ENCODE measurements around the gene MEGF8.

The MEGF8 gene

DNA sequence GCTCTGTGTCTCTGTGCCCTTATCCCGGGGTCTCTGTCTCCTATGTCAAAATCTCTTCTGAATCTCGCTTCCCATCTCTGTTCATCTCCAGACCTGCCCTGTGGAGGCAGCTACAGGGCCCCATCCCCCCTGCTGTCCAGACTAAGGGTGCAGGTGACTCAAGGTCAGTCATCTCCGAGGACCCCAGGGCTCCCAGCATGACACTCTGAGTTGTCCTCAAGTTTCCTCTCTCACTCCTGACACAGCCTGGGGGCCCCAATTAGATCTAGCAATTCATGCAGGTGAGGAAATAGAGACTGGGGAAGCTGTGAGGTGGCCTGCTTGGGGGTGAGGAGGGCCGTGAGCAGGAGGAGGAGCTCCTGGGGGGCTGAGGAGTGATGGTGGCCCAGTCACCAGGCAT lies 66.7 kb downstream of the MEGF8 start:
- no peak for DNase-seq

DNA sequence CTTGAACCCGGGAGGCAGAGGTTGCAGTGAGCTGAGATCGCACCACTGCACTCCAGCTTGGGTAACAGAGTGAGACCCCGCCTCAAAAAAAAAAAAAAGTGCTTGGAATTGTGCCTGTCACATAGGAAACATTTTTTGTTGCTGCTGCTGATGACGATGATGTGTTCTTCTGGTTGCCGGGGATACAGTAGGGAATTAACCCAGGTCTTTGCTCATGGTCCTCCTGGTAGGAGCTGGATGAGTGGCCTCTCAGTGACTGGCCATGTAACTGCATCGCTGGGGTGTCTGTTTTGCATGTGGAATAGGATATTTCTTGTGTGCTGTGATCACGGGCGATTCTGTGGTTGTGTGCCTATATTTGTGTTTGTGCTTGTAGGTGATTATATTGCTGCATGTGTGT lies 69.3 kb downstream of the MEGF8 start:
- no peak for DNase-seq

DNA sequence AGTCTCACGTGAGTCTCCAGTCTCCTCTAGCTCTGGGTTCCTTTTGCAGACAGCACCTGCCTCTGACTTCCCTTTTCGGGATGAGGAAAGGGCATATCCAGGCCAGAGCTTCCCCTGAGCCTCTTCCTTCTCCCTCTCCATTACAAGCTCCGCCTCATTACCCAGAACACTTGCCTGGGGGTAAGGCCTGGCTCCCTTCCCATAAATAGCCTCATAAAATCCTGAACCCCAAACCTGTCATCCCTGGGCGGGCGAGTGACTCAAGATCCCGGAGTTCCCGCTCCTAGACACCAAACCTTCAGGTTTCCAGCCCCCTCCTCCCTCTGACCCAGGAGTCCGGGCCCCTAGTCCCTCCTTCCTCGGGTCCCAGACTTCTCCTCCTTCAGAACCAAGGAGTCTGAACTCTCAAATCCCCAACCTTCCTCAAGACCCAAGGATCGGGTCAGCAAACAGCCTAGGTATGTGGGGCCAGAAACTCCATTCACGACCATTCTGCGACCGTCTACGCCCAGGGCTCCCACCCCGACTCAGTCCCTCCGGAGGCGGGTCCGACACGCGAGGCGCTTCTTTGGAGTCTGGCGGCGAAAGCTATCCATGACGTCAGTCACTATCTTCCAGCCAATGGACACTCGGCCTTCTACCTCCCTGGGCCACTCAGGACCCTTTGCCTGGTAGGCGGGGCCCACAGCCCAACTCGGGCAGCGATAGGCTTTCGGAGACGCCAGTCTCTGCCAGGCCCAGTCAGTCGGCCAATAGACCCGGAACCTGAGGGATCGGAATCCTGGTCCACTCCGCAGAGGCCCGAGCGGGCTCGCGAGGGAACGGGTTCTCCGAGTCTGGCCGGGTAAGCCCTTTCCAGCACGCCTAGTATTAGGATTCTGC lies 71.2 kb downstream of the MEGF8 start:
- peak; percentile 97 for DNase-seq

DNA sequence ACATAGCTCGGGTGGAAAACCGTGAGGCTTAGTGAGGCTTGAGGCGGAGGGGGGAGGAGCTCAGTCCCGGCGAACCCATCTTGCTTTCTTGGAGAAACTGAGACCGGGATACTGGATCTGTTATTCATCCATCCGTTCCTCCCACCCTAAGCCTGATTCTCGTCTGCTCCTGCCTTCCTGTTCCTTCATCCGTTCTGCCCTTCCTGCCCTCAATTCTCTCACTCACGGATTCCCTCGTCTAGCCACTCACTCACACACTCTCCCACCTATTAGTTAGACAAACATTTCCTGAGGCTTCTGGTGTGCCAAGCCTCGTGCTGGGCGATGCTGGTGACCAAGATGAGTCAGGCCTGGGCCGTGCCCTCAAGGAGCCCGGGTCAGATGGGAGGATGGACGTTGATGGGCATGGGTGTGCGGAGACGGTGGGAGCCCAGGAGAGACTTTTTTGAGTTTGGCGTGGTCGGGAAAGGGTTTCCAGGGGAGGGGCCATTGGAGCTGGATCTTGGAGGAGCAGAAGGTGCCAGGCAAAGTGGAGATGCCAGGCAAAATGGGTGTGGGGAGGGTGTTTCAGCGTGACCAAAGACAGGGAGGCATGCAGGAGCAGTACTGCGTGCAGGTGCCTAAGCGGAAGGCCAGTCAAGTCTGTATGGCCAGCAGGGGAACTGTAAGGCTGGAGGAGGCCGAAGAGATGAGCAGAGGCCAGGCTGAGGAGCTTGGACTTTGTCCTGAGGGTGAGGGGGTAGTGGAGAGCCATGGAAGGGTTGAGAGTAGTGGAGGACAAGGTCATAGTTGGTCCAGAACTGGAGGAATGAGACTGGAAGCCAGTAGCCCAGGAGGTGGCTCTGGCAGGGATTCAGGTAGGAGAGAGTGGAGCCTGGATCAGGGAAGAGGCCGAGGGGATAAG lies 72.1 kb downstream of the MEGF8 start:
- no peak for DNase-seq

DNA sequence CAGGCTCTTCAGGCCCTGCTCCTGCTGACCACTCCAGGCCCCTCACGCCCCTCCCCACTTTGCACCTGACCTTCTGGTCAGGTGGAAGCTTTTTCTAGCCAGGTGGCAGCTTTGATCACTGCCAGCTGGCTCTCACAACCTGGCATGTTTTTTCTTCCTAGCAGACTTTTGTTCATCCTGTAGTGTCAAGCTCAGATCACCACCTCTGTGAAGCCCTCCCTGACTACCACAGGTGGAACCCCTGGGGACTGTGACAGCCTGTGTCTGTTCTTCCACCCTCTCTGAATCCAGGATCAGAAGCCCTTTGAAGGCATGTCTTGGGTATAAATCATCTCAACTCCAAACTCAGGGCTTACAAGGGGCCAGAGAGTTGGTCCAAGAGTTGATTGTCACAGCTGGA lies 75.0 kb downstream of the MEGF8 start:
- DNase-seq = no peak

DNA sequence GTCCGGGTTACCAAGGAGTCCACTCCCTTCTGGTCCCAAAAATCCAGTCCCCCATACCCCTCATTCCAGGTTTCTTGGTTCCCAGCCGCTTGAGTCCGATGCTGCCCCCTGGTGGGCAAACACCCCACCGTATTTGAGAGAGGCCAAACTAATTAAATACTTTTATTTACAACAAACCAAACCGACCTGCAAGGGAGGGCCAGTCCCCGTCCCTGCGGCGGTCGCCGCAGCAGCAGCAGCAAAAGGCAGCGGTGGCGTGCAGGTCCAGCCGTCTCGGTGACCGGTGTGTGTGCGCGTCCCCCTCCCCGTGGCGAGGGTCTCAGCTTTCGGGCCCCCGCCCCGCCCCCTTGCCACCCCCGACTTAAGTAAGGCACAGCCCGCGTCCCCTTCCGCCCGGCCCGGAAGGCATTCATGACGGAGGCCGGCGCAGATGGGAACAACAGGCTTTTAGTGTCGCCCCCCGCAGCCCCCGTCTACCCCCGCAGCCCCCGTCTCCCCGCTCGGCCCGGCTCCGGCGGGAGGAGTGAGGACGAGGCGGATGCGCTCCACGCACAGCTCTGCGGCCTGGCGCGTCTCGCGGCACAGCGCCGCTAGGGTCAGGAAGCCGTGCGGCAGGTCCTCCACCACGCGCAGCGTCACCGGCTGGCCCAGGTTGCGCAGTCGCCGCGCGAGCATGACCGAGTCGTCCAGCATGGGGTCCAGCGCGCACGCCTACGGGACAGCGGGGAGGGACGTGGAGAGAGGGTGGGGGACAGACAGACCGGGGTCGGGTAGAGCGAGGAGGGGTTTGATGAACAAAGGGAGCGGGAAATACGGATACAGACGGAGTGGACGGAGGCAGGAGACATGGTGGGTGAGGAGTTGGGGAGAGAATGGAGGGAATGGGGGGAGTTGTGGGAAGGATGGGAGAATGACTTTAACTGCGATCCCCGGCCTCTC lies 76.2 kb downstream of the MEGF8 start:
- DNase-seq = peak; percentile 68

DNA sequence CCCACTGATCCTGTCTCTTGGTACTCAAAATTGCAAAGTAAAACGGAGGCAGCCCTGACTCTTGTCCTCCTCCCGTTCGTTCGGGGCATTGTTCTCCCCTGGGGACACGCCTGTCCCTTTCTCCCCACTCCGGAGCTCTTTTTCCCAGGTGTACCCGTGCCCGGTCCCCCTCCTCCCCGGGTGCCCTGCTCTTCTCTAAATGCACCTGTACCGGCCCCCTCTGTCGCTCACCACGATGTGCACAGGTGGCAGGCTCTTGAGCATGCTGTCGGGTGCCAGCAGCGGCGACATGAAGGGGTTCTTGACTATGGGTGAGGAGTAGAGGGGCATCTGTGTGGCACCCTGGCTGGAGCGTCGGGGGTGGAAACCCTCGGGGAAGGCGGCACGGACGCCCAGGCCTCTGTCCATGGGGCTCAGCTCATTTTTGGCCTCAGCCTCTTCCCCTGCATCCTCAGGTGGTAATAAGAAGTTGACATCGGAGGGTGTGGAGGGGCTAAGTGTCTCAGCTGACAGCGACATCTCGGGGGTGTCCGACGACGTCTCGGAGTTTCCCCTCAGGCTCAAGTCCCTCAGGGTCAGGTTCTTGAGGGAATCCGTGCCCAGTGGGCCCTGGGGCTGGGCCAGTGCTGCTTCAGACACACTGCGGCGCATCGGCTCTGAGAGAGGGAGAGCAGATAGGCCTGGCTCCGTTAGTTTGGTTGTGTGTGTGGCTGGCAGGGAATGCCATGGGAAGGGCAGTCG lies 77.1 kb downstream of the MEGF8 start:
- DNase-seq = no peak

DNA sequence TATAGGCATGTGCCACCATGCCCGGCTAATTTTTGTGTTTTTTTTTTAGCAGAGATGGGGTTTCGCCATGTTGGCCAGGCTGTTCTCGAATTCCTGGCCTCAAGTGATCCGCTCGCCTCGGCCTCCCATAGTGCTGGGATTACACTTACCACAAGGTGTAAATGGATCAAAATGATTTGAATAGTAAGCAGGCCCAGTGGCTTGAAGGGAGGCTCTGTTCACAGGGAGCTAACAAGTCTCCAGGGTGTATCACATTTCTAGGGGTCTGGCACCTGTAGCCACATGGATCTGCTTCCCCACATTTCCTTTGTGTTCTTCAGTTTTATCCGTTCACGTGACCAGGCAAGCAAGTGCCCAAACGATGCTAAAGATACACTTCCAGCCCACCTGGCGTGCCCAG lies 78.2 kb downstream of the MEGF8 start:
- no peak for DNase-seq

DNA sequence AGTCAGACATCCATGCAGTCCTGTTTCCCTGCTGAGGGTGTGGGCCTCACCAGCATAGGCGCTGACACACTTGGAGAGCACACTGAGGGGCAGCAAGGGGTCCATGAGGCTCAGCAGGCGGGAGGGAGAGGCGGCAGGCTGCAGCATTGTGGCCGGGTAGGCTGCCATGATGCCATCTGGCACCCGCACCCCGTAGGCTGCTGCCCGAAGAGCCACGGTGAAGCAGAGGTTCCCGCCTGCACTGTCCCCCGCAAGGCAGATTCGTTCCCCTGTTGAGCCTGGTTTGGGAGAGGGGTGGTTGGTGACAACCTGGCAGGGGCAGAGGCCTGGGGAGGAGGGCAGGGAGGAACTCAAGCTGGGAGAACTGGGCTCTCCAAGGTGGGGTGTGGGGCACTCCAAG lies 80.7 kb downstream of the MEGF8 start:
- no peak for DNase-seq

DNA sequence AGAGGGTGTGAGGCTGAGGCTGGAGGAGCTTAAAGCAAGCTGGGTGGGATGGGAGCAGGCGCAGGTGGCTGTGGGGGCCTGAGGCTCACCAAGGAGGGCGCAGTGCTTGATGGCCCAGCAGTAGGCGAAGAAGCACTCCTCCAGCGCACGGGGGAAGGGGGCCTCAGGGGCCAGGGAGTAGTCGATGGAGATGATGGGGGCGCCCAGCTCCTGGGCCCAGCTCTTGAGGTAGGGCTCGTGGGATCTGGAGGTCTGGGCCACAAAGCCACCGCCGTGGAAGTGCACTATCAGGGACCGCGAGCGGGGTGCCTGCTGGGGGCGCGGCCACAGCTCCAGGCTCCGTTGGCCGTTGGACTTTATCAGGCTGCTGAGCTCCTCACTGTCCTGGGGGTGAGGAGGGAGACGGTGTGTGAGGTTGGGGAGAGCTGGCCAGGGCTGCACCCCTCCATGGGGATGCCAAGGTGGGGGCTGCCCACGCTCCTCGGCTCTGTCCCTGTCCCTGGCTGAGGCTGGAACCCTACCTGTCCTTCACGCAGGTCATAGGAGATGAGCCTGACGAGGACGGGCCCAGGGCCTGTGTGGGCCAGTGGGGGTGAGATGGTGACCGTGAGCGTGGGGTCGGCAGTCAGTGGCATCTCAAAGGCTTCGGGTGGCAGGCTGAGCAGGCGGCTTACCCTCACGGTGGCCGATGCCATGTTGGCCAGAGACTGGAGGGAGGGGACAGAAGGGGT lies 81.8 kb downstream of the MEGF8 start:
- DNase-seq = no peak

DNA sequence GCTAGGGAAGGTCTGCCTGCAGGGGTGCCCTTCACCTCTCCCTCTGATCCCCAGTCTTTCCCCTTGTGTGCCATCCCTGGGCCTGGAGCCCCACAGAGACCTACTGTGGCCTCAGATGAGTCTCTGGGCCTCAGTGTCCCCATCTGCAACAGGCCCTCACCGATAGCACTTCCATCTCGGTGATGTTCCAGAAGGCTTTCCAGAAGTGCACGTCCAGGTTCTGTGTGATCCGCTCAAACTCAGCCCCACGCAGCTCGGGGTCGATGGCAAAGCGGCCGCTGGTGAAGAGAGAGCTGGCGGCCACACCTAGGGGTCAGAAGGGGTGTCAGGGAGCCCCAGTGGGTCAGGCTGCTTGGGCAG lies 82.4 kb downstream of the MEGF8 start:
- no peak for DNase-seq

DNA sequence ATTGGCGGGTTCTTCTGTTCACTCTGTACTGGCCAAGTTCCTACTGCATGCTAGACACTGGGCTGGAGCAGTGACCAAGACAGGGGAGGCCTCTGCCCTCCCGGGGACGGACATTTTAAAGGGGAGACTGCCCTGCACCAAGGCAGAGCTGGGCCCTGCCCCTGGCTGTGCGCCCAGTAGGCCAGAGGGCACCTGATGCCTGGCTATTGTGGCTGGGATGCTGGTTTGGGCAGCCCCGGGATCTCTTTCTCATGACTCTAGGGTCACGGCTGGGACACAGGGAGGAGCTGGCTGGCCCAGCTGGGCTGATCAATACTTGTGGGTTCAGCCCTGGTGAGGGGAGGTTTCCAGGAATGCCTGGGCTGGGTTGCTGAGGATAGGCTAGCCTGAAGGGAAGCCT lies 84.0 kb downstream of the MEGF8 start:
- no peak for DNase-seq

DNA sequence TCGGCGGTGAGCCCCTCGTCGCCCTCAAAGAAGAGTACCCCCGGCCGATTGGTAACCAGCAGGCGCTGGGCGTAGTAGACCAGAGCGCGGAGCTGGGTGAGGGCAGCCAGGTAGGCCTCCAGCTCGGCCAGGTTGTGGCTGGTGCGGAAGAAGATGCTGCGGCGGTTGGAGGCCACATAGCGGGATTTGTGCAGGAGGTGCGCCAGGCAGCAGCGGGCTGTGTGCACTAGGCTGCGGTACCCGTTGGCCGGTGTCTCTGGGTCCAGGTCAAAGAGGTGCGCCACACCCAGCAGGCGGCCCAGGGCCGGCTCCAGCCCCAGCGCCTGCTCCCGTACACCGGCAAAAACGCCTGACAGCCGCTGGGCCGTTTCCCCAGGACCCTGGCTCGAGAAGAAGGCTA lies 84.9 kb downstream of the MEGF8 start:
- DNase-seq = no peak

DNA sequence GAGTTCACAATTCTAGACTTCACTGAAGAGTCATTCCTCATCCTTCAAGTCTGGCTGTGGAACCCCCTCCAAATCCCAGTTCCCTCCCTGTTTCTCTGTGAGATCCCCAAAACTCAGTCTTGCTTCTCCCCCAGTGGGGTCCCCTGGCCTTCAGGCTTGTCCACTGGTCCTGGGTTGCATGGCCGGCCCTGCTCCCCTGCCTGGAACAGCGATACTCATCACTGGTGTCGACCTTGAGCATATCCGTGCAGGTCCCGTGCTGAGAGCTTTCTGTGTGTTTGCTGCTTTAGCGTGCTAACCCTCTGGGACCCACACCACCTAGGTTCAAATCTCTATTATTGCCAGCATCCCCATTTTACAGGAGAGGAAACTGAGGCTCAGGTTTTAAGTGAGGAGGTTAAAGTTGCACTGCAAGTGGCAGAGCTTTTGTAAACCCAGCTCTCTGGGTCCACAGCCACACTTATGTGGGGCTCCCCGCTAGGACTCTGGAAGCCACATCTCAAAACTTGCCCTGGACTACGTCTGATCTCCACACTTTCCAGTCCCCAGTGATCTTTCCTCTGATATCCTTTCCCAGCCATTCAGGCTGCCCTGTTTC lies 86.2 kb downstream of the MEGF8 start:
- no peak for DNase-seq

DNA sequence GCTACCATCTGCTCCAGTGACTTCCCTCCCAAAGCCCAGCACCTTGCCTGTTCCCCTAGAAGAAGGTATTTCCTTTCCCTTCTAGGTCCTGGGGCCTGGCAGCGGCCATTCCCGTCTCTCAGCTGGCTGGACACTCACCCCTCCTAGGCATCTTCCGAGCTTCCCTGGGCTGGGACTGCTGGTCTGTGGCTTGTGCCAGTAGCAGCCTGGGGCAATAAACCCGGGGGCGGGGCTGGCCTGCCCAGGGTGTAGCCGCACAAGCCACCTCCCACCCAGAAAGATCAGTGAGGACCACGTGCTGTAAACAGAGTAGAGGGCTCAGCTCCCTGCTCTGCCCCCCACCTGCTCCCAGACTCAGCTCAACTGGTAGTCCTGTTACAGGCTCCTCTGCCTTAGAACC lies 86.8 kb downstream of the MEGF8 start:
- DNase-seq = no peak

DNA sequence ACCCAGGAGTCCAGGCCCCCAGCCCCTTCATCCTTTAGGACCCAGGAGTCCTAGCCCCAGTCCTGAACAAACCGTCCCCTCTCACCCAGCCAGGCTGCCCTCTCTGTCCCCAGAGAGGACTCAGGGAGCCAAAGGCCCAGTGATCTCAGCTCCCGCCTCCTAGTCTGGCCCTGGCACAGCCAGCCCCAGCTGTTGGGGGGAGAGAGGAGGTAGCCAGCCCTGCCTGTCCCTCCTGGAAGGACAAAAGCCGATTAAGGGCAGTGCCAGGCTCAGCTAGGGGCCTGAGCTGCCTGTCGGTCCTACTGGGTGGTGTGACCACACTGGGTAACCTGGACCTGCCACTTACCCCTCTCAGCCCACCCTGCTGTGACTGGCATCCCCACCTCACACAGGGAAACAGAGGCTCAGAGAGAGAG lies 87.2 kb downstream of the MEGF8 start:
- DNase-seq = no peak

DNA sequence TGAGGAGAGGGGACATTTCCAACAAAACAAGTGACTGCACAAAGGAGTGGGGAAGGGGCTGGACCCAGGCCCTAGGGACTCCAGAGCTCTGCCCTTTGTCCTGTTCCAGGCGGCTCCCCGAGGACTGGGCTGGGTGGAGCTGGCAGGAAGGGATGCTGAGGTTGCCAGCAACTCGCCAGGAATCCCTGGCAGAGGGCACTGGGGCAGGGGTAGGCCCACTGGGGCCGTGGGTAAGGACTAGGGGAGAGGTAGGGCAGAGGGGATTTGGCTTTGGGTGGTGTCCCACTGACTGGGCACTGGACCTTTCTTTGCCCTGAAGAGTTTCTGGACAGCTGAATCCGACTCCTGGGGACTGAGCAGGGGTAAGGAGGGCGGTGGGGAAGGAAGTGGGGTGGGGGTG lies 93.9 kb downstream of the MEGF8 start:
- no peak for DNase-seq

DNA sequence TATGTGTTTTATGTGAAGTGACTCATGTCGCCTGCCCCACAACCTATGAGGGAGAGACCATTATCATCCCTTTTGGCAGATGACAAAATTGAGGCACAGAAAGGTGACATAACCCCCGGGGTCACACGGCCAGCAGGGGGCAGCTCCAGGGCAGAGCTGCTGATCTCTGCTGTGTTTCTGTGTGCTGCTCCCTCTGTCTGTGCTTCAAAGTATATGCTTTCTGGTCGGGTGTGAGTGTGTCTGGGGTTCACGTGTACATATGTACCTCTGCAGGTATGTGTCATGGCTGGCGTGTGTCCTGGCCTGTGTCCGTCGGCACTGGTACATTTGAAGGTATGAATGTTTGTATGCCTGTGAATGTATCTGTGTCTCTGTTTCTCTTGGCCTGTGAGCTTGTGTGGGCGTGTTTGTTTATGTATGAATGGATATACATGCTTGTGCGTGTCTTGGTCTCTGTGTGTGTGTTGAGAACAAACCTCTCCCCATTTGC lies 94.7 kb downstream of the MEGF8 start:
- DNase-seq = peak; percentile 75

DNA sequence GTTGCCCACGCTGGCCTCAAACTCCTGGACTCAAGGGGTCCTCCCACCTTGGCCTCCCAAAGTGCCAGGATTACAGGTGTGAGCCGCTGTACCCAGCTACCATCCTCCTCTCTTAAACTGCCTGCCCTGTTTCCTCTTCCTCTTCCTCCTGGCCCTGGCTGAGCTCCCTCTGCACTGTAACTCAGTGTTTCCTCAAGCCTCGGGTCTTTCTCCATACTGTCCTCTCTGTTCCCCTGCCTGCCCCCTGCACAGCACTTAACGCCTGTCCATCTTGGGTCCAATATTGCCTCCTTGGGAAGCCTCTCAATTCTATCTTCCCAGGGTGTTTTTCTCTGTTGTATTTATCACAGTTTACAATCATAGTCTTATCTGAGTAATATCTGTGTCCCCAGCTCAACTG lies 95.7 kb downstream of the MEGF8 start:
- no peak for DNase-seq

DNA sequence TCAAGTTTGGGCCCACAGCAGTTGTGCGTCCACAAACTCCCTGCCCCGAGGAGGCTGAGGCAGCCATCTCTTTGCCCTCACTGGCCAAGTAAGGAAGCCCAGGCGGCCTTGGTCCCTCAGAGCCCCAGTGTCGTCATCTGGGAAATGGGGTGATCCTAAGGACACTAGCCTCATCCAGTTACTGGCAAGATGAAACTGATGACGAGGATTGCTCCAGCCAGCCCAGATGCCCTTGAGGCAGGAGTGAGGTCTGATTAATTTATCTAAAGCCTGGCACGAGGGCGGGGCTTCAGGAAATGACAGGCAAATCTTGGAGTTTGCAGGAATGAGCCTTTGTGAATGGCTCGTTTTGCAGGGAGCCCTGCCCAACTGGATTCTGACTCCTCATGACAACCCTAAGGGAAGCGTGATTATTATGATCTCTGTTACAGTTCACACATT lies 96.2 kb downstream of the MEGF8 start:
- no peak for DNase-seq
